HCT116 (cell line): Measurements from ENCODE around the gene PIK3CD.

Experiments
- ATF3 ChIP-seq: IDR thresholded peaks from 2 replicates; pipeline ENCODE4 v1.6.1; 2012
- CTCF ChIP-seq, 3 experiments: fragments of 200-600 bp in 1 of 3; sonication (generic) in 1 of 3; IDR thresholded peaks in 2 of 3; conservative IDR thresholded peaks in 1 of 3; 2 replicates each; pipeline ENCODE4 v1.5.1; 2012 to 2017; ENCODE audit warnings: low read depth in 2 of 3, low read length in 2 of 3, antibody characterized with exemption in 1 of 3, borderline replicate concordance in 1 of 3, control low read depth in 1 of 3, mild to moderate bottlenecking in 1 of 3, mixed read lengths in 1 of 3, mixed run types in 1 of 3, moderate library complexity in 1 of 3; ENCODE audit not compliant: insufficient read depth in 1 of 3
- EZH2 ChIP-seq: fragments of 200-600 bp; sonication (generic); IDR thresholded peaks from 2 replicates; pipeline ENCODE4 v1.6.1; 2017; ENCODE audit warnings: antibody characterized with exemption, mixed run types
- POLR2A ChIP-seq: IDR thresholded peaks from 2 replicates; pipeline ENCODE4 v1.7.0; 2011; ENCODE audit warnings: borderline replicate concordance; ENCODE audit not compliant: insufficient read depth, insufficient read length; ENCODE audit errors: extremely low read depth
- POLR2AphosphoS5 ChIP-seq: IDR thresholded peaks from 2 replicates; pipeline ENCODE4 v1.6.1; 2011; ENCODE audit warnings: mild to moderate bottlenecking, low read depth, low read length, moderate library complexity
- RAD21 ChIP-seq: IDR thresholded peaks from 2 replicates; pipeline ENCODE4 v1.6.1; 2012; ENCODE audit warnings: low read depth, mild to moderate bottlenecking
- REST ChIP-seq: IDR thresholded peaks from 2 replicates; pipeline ENCODE4 v1.6.1; 2012; ENCODE audit warnings: low read depth
- SIN3A ChIP-seq: IDR thresholded peaks from 2 replicates; pipeline ENCODE4 v1.6.1; 2012; ENCODE audit warnings: low read depth
- YY1 ChIP-seq: IDR thresholded peaks from 2 replicates; pipeline ENCODE4 v1.6.1; 2011; ENCODE audit warnings: low read length, low read depth, moderate library complexity, mild to moderate bottlenecking; ENCODE audit not compliant: insufficient replicate concordance; ENCODE audit errors: extremely low read depth

GRCh38 chr1:9601942-9602793, 49.4 kb upstream of the PIK3CD start:
- no peak for TF ChIP-seq REST
- no peak for TF ChIP-seq SIN3A
- TF ChIP-seq ATF3: no peak
- TF ChIP-seq YY1: no peak
- no peak for TF ChIP-seq CTCF (IDR thresholded peaks at IDR 0.05 in 2 of 3, conservative IDR thresholded peaks at IDR 0.05 in 1 of 3; ENCODE audit: borderline replicate concordance in 1 of 3, insufficient read depth in 1 of 3, low read depth in 2 of 3, low read length in 2 of 3)
- no peak for TF ChIP-seq RAD21
- no peak for TF ChIP-seq EZH2
- TF ChIP-seq POLR2AphosphoS5: no peak
- no peak for TF ChIP-seq POLR2A
